HG03139 (cell line): ENCODE results near the gene GPALPP1.
"Not testable (repeated sequence)": the region's sequence is repeated elsewhere in the genome, so short reads cannot be mapped to it uniquely, and the experiment has no call there.

ENCODE experiments used
- ATAC-seq: cut with Tn5 transposase; IDR thresholded peaks from one replicate; pipeline ENCODE4 v1.9.1; 2021; ENCODE audit not compliant: unreplicated experiment

GPALPP1 gene

DNA sequence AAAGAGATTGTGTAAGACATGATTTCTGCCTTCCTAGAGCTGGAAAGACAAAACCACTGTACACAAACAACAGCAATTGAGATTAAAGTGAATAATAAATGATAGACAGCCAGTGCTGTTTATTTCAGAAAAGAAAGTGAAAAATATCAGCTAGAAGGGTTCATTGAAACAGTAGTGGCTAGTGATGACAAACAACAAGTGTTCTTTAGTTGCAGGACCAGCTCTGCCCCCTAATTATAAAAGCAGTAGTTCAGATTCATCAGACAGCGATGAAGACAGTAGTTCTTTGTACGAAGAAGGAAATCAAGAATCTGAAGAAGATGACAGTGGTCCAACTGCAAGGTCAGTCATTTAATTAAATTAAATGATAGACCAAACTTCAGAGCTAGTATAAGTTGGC lies 14.8 kb downstream of the GPALPP1 start:
- ATAC-seq: no peak

DNA sequence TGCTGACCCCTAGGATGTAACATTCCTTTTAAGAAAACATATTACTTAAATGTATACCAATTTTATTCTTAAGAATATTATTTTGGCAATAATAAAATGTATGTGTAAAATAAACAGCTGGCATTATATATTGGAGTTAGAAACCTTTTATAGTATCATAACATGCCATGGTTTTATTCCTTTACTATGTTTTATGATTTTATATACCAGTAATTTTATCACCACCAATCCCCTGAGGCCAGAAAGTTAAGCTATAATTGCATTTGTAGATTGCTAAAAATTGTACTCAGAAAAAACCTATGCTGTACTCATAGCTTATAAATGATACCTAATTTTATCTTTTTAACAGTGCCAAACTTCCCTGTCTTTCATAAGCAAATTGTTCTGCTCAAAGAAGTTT lies 17.9 kb downstream of the GPALPP1 start:
- no peak for ATAC-seq

DNA sequence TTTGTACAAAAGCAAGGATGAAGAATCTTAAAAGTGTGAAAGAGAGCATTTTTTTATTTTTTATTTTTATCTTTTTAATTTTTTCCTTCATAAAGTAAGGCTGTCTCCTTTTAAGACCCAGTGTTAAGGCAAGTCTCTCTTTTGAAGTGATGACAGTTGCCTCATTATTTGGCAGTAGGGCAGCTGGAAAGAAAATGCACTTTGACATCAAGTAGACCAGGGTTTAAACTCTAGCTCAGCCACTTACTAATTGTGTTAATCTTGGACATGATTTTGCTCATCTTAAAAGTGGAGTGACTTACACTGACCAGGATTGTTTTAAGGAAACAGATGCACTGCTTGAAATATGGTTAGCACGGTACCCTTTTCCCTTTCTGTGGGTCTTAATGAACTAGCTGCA lies 18.5 kb downstream of the GPALPP1 start:
- ATAC-seq: no peak

DNA sequence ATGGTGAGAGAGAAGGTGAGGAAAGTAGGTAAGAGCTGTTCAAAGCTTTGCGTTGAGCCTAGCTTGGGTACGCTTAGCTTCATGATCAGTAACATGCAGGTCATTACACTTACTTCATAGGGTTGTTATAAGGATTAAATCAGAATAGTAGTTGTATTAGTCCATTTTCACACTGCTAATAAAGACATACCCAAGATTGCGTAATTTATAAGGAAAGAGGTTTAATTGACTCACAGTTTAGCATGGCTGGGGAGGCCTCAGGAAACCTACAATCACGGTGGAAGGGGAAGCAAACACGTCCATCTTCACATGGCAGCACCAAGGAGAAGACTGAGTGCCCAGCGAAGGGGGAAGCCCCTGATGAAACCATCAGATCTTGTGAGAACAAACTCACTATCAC lies 21.9 kb downstream of the GPALPP1 start:
- no peak for ATAC-seq

DNA sequence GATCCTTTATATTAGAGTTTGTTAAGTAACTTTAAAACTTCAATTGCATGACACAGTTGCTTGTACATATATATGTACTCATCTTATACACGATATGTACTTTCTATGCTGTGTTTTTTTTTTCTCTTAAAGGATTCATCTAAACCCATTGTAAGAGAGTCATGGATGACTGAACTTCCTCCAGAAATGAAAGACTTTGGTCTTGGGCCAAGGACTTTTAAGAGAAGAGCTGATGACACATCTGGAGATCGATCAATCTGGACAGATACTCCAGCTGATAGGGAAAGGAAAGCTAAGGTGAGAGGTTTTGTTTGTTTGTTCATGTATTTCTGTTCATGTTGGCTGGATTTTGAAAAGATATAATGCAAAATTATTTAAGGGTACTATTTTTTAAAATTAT lies 26.0 kb downstream of the GPALPP1 start:
- ATAC-seq: no peak

DNA sequence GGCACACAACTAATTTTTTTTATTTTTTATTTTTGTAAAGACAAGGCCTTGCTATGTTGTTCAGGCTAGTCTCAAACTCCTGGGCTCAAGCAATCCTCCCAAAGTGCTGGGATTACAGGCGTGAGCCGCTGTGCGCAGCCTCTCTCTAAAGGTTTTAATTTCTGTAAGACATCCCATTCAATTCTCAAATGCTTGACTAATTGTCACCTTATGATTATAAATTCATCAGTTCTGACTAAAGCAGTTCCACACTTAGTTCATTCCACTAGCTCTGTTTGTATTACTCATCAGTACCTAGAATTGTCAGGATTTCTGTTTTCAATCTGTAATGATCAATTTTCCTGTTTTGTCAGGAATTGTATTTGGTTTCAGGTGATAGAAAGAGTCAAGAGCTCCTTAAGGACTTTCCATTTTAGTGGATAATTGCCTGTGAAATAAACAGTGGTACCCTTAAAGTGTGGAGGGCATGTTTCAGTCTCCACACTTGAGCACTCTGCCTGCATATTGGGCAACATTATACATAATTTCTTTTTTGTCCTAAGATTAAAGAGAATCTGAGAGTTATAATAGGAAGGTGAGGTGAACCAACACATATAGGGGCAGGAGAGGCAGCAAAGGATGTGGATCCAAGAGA lies 27.6 kb downstream of the GPALPP1 start:
- no peak for ATAC-seq

DNA sequence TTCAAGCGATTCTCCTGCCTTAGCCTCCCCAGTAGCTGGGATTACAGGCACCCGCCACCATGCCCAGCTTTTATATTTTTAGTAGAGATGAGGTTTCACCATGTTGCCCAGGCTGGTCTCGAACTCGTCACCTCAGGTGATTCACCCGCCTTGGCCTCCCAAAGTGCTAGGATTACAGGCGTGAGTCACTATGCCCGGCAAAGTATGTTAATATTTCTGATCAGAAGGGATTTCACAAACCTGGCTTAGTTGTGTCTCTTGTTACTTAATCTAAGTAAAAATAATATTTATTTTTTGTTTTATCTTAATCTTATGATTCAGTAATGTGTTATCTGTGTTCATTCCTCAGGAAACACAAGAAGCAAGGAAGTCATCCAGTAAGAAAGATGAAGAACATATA lies 30.6 kb downstream of the GPALPP1 start:
- not testable (repeated sequence) for ATAC-seq

DNA sequence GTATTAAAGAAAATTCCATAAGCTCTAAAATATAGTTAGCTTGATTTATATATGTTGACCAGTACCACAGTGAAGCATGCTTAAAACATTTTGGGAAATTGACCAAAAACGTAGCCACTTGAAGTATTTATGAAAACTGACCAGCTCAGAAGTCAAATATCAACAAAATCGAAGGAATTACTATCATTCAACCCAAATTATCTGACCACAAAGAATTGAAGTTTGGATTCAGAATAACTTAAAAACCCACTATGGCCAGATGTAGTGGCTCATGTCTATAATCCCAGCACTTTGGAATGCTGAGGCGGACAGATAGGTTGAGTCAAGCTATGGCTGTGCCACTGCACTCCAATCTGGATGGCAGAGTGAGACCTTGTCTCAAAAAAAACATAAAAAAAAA lies 31.9 kb downstream of the GPALPP1 start:
- ATAC-seq: no peak

DNA sequence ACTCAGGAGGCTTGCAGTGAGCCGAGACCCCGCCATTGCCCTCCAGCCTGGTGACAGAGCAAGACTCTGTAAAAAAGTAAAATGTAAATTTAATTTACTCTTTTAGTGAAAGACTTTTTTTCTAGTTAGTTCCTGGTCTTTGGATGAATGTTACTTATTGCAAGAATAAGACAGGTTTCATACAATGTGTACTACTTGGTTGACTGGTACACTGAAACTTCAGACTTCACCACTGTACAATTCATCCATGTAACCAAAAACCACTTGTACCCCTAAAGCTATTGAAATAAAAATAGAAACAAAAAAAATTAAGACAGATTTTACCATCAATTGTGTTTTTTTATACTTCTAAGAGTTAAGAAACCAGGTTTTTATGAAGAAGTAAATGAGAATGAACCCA lies 35.5 kb downstream of the GPALPP1 start:
- ATAC-seq: no peak

DNA sequence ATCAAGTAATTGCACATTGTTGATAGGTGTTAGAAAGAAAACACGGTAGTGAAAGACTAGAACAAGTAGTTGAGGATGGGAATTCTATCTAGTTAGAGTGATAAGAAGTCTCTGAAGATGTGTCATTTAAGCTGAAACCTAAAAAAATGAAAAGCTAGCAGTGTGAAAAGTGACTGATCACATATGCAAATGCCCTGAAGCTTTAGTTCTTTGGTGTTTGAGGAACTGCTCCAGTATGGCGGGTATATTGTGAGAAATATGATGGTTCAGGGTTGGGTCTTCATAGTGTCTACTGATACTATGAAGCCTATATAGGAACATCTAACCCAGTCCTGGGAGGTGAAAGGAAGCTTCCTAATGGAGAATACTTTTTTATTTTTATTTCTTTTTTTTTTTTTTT lies 45.0 kb downstream of the GPALPP1 start:
- no peak for ATAC-seq

DNA sequence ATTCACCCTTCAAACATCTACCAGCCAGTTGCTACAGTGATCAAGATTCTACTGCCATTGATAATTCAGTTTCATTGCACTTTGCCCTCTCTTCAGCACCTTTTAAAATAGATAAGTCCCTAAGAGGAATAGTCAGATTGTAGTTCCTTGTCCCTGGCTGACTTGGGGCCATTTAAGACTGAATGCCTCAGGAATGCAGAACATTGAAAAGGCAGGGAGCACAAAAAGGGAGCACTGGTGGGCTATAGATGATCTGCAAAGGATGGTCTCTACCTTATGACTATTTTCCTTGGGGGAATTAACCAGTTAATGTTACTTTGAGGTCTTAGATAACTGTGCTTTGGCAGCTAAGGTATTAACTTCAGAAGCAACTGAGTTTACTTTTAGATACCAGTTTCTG lies 46.9 kb downstream of the GPALPP1 start:
- no peak for ATAC-seq

DNA sequence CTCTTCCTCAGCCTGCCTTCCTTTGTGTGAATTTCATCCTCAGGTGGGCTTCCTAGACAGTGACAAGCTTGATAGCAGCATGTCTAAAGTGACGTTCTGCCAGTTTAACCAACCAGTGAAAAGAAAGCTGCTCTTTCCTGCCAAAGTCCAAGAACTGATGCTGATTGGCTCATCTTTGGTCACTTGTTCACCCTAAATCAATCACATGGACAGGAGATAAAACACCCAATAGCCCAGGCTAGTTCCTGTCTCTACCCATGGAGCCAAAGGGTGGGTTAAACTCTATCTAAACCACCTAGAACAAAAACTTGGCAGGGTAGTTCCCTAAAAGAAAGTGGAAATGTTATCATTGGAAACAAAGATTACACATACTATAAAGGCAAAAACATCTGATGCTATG lies 50.8 kb downstream of the GPALPP1 start:
- ATAC-seq: no peak

DNA sequence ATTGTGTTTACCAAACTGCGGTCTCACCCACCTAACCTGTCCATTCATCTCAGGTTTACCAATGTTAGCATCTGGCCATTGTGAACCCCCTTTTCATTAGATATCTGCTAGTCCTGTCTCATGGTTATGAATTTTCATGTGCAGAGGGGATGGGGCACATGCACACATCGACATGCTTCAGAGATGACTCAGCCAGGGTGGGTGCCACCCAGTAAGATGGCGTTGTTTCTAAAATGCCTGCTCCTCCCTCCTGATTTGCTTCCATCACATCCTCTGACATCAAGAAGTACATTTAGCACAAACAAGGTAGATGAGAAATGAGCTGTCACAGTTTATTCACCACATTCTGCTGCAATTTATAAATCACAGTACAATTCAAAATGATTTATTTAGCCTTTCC lies 51.3 kb downstream of the GPALPP1 start:
- no peak for ATAC-seq

DNA sequence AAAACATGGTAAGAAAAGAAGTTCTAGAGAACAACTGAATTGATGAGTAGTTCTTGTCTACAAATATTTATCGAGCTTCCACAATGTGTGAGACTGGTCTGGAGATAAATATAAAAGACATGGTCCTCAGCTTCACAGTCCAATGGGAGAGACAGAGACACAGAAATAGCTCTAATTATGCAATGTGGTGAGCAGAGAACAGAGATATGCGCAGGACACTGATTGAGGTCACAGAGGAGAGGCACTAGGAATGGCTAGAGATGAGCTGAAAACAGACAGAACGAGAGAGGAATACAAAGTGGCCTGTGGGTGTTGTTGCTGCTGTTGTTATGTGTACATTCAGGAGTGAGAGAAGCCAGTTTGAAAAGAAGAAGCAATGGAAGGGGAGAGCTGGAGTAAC lies 53.2 kb downstream of the GPALPP1 start:
- ATAC-seq: no peak

DNA sequence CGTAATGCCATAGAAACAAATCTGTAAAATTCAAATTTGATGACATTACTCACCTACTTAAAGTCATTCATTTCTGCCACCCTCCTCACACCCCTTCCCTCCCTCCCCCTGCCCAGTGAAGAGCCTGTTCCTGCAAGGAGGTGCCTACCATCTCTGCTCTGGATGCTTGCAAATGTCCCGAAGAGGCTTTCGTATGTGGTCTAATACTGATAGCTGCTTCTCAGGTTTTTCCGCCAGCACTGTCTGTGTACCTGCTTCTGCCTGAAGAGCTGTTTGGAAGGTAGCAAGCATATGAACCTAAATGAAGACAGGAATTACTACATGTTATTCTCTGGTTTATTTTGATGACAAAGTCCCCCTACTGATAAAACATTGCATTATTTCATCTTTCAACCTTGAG lies 57.1 kb downstream of the GPALPP1 start:
- no peak for ATAC-seq

DNA sequence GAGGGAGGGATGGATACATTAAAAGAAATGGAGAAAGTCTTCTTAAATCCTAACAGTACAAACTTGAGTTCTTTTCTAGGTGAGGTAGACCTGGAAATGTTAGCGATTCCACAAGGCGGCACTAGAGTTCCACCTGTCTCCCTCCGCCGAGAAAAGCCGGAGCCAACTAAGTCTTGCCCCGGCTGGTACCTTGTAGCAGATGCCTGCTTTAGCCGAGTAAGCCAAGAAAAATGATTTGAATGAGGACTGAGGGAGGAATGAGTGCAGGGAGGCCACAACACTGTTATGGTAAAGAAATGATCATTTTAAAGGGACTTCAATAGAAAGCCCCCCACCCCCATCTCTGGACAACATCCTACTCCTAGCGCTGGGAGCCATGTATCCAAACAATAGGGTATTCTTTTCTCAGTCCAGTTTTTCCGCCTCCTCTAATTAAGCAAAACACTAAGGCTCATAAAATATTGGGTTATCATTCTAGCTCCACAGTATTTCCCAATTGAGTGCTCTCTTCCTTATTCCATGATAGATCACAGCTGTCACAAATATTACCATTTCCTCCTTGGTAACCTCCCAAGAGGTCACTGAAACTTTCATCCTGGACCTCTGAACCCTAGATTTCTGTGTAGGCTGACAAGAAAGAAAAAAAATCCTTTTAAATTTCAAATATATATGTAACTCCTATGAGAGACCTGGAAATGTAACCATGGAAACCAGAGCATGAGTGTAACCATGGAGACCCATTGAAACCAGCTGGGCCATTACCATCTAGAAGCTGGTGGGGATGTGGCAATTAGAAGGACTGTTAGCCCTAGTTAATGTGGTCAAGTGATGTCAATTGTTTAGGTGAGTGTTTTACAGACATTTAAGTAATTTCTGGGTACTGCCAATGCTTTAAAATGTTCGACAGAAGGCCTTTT lies 58.3 kb downstream of the GPALPP1 start:
- ATAC-seq: no peak

DNA sequence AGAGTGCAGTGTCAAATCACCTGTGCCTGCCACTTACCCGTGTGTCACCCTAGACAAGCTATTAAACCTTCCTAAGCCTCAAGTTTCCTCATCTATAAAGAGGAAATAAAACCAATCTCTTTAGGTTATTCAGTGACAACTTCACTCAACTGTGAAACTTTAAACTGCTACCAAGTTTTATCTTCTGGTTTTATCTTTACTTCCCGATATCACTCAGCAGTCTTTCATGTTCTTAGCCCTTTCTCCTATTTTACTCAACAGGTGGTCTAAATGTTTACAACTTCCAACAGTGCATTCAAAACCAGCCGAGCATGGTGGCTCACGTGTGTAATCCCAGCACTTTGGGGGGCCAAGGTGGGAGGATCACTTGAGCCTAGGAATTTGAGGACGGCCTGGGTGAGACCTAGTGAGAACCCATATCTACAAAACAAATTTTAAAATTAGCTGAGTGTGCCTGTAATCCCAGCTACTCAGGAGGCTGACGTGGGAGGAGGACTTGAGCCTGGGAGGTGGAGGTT lies 59.6 kb downstream of the GPALPP1 start:
- no peak for ATAC-seq

DNA sequence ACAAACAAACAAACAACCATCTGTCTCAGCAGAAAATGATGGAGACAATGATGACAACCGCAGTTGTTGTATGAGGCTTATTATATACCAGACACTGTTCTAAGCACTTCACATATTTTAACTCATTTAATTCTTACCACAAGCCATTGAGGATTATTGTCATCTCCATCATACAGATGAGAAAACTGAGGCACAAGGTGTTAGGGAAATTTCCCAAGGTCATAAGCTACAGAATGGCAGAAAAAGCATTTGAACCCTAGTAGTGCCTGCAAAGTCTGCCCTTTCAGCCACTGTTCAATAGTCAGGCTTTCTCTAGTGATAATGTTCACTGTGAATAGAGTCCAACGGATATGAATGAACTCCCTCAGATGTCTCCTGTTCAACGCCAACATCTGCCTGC lies 60.1 kb downstream of the GPALPP1 start:
- no peak for ATAC-seq

DNA sequence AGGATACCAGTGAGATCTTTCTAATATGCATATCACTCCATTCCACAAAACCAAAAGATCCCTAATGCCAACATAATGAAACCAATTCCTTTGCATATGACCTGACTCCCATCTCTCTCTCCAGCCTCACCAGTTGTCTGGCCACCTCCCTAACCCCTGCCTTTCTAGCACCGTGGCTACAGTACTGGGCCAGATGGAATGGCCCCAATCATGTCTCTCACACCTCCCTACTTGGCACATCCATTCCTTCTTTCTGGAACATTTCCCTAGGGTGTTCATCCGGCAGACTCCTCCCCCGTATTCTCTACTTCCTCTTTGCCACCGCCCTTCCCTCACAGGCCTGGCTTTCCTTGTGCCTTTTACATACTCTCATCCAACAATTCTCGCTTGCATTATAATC lies 62.0 kb downstream of the GPALPP1 start:
- no peak for ATAC-seq

DNA sequence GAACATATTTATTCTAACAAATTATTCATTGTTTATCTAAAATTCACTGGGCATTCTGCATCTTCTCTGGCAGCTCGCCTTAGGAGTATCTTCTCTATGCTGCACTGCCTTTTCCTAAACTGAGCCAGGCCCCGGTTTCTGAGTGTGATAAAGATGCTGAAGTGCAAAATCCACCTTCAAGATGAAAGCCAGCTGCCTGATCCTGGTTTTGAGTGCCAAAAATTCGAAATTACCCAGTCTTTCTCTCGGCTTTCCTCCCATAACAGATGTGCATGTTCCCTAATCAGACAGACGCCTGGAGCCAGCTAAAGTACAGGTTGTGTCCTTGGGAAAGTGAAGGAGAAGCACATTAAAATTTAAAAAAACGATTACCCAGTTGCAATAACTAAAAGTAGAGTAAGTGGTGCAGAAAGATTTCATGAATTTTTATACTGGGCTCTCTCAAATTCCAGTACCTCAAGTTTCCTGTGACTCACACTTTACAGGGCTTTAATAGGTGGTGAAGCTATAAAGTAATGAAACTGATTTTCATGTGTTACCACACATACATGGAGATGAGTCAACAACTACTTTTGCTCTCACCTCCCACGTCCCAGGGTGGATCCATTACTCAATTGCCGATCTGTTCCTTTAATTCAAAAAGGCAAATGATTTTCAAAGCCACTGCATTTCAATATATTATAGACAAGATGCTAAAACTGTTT lies 66.0 kb downstream of the GPALPP1 start:
- ATAC-seq: no peak

DNA sequence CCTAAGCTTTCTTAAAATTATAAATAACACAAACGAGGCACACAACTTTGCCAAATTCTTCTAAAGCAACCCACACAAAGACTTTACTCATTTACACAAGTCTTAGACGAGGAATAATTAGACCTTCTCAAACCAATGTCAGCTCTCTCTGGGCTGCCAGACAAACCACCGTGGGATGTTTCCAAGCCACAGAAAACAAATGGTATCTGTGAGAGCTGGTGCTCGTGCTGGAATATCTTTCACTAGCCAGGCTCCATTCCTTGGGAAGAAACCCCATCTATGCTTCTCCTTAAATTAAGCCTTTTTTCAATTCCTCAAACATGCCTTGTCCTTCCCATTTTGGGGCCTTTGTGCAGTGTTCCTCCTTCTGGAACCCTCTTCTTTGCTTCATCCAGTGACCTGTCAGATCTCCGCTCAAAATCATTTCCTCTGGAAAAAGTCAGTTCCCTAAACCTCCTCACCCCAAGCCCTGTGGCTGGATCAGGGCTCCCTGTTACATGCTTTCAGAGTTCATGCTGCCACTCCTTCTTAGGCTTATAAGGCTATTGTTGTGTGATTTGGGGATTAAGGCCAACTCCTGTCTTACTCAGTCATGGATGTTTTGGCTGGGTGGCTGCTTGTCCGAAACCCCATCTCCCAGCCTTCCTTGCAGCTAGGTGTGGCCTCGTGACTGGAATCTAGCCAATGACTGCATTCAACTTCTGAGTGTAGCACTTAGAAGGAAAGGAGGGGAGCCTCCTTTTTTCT lies 66.7 kb downstream of the GPALPP1 start:
- ATAC-seq: no peak
